Osteoblast (primary cell): ENCODE measurements around the gene COLEC12. TPM values are rescaled to one million over a fixed set of nuclear protein-coding genes. Genes with fewer than 3 reads are reported as not detected.
A peak's percentile ranks its signal among the peaks of the same experiment; 100 is the strongest.

Experiments used
- DNase-seq: peaks from one replicate; pipeline ENCODE4 v3.0.0; 2011; ENCODE audit warnings: low spot score, mixed read lengths; ENCODE audit not compliant: insufficient read length; ENCODE audit errors: missing footprints
- H2AFZ ChIP-seq: 2 replicates; pipeline ENCODE4 v1.6.0; 2011; ENCODE audit warnings: mild to moderate bottlenecking, low read length
- H3K27ac ChIP-seq: 2 replicates; pipeline ENCODE4 v1.5.1; 2011; ENCODE audit warnings: mild to moderate bottlenecking, low read depth, low read length, moderate library complexity
- H3K27me3 ChIP-seq: 2 replicates; pipeline ENCODE4 v1.6.0; 2012; ENCODE audit warnings: mild to moderate bottlenecking, control low read depth, inconsistent platforms, low read length, moderate library complexity; ENCODE audit not compliant: insufficient read depth
- H3K36me3 ChIP-seq: 2 replicates; pipeline ENCODE4 v1.5.1; 2011; ENCODE audit warnings: mild to moderate bottlenecking, low read length, control low read depth, moderate library complexity; ENCODE audit not compliant: insufficient read depth
- H3K4me1 ChIP-seq: 2 replicates; pipeline ENCODE4 v1.5.1; 2011; ENCODE audit warnings: mild to moderate bottlenecking, low read length, control low read depth, moderate library complexity; ENCODE audit not compliant: insufficient read depth
- H3K4me2 ChIP-seq: 2 replicates; pipeline ENCODE4 v1.6.0; 2011; ENCODE audit warnings: mild to moderate bottlenecking, low read length; ENCODE audit not compliant: insufficient read depth
- H3K4me3 ChIP-seq: fragments of 200-600 bp; sonication (generic); 3 replicates; pipeline ENCODE4 v1.5.1; 2012; ENCODE audit warnings: mild to moderate bottlenecking, low read length, inconsistent platforms; ENCODE audit not compliant: insufficient read depth
- H3K79me2 ChIP-seq: 2 replicates; pipeline ENCODE4 v1.6.0; 2012; ENCODE audit warnings: mild to moderate bottlenecking, low read length, control low read depth, inconsistent platforms; ENCODE audit not compliant: insufficient read depth
- H3K9me3 ChIP-seq: 2 replicates; pipeline ENCODE4 v1.5.1; 2011; ENCODE audit warnings: low read depth, low read length, control low read depth
- H4K20me1 ChIP-seq: 2 replicates; pipeline ENCODE4 v1.6.0; 2012; ENCODE audit warnings: mild to moderate bottlenecking, low read length, control low read depth; ENCODE audit not compliant: insufficient read depth
- total RNA-seq: library from RNA; depleted of rRNA; stranded (reverse); fragments of >200 nt; gene quantifications from 2 replicates; pipeline ENCODE4 v1.2.3, GENCODE V29; 2012
- TF ChIP-seq, protein P1 (sequence below): IDR thresholded peaks from 2 replicates; pipeline ENCODE4 v1.5.1; 2011; ENCODE audit warnings: mild to moderate bottlenecking, low read depth, low read length, moderate library complexity; ENCODE audit errors: extremely low read depth

Gene COLEC12
- total RNA-seq, 1 donor = 38.0 TPM

DNA sequence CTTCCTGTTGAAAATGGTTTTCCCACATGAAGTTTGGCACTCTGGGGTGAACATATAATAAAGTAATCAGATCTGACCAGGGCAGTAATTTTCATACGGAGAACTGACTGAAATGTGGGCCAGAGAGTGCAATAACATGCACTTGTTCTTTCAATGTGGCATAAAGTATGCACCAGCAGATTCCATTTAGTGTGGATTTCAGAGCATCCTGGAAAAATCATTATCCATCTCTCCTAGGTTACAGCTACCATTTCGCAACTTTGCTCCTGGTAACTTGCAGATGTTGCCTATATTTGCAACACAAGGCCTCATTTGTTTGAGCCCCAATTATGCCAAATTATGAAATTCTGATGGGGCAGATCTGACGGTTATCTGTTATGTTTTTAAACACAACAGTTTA, 55.4 kb downstream of the COLEC12 start:
- Histone ChIP-seq H4K20me1 (no peaks in the 10 kb centered on the region), H3K27me3 (no peaks in the 10 kb centered on the region), H3K4me1 (peaks cover 21% of the 10 kb centered on the region), H3K79me2 (no peaks in the 10 kb centered on the region), H3K27ac (no peak overlapping the region), H2AFZ (no peak overlapping the region), H3K4me2 (no peak overlapping the region), H3K36me3 (no peaks in the 10 kb centered on the region), H3K9me3 (no peaks in the 10 kb centered on the region), H3K4me3 (no peak overlapping the region)
- no peak for DNase-seq
- TF ChIP-seq, protein P1, sequence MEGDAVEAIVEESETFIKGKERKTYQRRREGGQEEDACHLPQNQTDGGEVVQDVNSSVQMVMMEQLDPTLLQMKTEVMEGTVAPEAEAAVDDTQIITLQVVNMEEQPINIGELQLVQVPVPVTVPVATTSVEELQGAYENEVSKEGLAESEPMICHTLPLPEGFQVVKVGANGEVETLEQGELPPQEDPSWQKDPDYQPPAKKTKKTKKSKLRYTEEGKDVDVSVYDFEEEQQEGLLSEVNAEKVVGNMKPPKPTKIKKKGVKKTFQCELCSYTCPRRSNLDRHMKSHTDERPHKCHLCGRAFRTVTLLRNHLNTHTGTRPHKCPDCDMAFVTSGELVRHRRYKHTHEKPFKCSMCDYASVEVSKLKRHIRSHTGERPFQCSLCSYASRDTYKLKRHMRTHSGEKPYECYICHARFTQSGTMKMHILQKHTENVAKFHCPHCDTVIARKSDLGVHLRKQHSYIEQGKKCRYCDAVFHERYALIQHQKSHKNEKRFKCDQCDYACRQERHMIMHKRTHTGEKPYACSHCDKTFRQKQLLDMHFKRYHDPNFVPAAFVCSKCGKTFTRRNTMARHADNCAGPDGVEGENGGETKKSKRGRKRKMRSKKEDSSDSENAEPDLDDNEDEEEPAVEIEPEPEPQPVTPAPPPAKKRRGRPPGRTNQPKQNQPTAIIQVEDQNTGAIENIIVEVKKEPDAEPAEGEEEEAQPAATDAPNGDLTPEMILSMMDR = no peak

DNA sequence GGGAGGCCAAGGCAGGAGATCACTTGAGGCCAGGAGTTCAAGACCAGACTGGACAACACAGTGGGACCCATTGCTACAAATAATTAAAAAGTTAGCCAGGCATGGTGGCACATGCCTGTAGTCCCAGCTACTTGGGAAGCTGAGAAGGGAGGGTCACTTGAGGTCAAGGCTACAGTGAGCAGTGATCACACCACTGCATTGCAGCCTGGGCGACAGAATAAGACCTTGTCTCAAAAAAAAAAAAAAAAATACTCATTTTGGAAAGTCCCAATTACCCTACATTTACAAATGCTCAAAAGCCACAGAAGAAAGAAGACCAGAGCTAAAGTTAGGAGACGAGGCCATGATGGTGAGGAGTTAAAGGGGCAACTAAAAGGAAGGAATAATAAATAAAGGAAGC, 61.9 kb downstream of the COLEC12 start:
- H3K36me3 ChIP-seq = no peaks in the 10 kb centered on the region
- H3K27me3 ChIP-seq = no peaks in the 10 kb centered on the region
- no peak overlapping the region for H3K4me3 ChIP-seq
- no peak overlapping the region for H3K4me2 ChIP-seq
- H3K4me1 ChIP-seq = peaks cover 13% of the 10 kb centered on the region
- H3K9me3 ChIP-seq = no peaks in the 10 kb centered on the region
- H3K79me2 ChIP-seq = no peaks in the 10 kb centered on the region
- no peak overlapping the region for H3K27ac ChIP-seq
- no peak for DNase-seq
- H2AFZ ChIP-seq = no peak overlapping the region
- H4K20me1 ChIP-seq = no peaks in the 10 kb centered on the region
- TF ChIP-seq, protein P1 = no peak

DNA sequence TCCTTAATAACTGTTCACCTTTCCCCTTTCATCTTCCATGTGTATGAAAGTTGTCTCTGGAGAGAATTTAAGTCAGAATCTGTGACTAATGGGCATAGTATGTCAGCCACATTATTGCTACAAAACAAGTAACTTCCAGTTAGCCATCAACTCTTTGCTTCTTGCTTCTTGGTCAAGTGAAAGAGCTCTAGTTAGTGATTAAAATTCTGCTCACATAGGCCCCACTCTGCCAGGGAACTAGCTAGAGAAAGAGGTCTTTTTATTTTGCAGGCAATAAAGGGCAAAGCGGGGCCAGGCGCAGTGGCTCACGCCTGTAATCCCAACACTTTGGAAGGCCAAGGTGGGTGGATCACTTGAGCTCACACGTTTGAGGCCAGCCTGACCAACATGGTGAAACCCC, 64.6 kb downstream of the COLEC12 start:
- no peaks in the 10 kb centered on the region for H4K20me1 ChIP-seq
- no peaks in the 10 kb centered on the region for H3K27me3 ChIP-seq
- no peaks in the 10 kb centered on the region for H3K79me2 ChIP-seq
- no peak overlapping the region for H3K4me3 ChIP-seq
- no peak overlapping the region for H2AFZ ChIP-seq
- peaks cover 21% of the 10 kb centered on the region for H3K4me1 ChIP-seq
- no peak overlapping the region for H3K27ac ChIP-seq
- TF ChIP-seq, protein P1 = no peak
- H3K9me3 ChIP-seq = no peaks in the 10 kb centered on the region
- no peak overlapping the region for H3K4me2 ChIP-seq
- DNase-seq = no peak
- H3K36me3 ChIP-seq = no peaks in the 10 kb centered on the region

DNA sequence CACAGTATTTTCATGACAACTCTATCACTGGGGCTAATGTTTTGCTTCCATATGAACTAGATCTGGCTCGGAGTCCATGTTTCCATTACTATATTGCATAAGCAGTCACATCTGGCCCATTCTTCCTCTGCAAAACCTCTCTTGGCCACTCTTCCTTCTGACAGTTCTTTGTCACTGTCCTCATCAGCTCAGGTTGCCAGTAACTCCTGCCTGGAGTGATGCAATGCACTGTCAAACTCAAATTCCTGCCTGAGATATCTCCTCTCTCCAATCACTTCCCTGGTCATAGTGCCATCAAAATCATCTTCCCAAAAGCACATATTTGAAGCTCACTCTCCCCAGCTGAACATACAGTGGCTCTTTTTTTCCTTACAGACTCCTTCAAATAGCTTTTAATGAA, 66.1 kb downstream of the COLEC12 start:
- H3K27ac ChIP-seq = peak overlapping the region; percentile 64
- H3K4me1 ChIP-seq = peaks cover 21% of the 10 kb centered on the region
- H3K4me2 ChIP-seq = no peak overlapping the region
- H3K79me2 ChIP-seq = no peaks in the 10 kb centered on the region
- TF ChIP-seq, protein P1 = no peak
- H3K4me3 ChIP-seq = no peak overlapping the region
- no peaks in the 10 kb centered on the region for H4K20me1 ChIP-seq
- DNase-seq = no peak
- H2AFZ ChIP-seq = no peak overlapping the region
- H3K36me3 ChIP-seq = no peaks in the 10 kb centered on the region
- no peaks in the 10 kb centered on the region for H3K9me3 ChIP-seq
- H3K27me3 ChIP-seq = no peaks in the 10 kb centered on the region
